OCI-LY7 (cell line): ENCODE data around the gene SPSB1. TPM values are rescaled to one million over a fixed set of nuclear protein-coding genes. Genes with fewer than 3 reads are reported as not detected.
A peak's percentile ranks its signal among the peaks of the same experiment; 100 is the strongest.

Experiments
- BruUV-seq: library from RNA; stranded (reverse); fragments of 400-500 nt; replicated peaks from 2 replicates; lab custom pipeline; 2021; lab: Mats Ljungman, UMichigan
- CTCF ChIA-PET: fragments of 300-600 bp; sonication (Branson Sonifier 250); formaldehyde crosslinking; loops from one replicate; lab custom pipeline; 2022; ENCODE audit warnings: antibody characterized with exemption; ENCODE audit not compliant: unreplicated experiment; lab: Charles Lee
- POLR2A ChIA-PET: fragments of 300-600 bp; sonication (Branson Sonifier 250); formaldehyde crosslinking; loops from one replicate; lab custom pipeline; 2022; ENCODE audit warnings: antibody characterized with exemption; lab: Charles Lee
- DNase-seq: peaks from one replicate; pipeline ENCODE4 v3.0.0-alpha.2; 2015; ENCODE audit warnings: low spot score
- H2AFZ ChIP-seq: fragments of 200-600 bp; sonication (generic), shearing (Covaris generic); 2 replicates; pipeline ENCODE4 v1.6.1; 2014; ENCODE audit warnings: mild to moderate bottlenecking, antibody characterized with exemption, low read length, moderate library complexity
- H3K27ac ChIP-seq: fragments of 200-600 bp; sonication (generic); 2 replicates; pipeline ENCODE4 v1.5.1; 2014; ENCODE audit warnings: mixed run types, low read depth, mild to moderate bottlenecking, moderate library complexity, low read length, inconsistent platforms; ENCODE audit not compliant: poor library complexity, severe bottlenecking
- H3K36me3 ChIP-seq: fragments of 200-600 bp; sonication (generic); 2 replicates; pipeline ENCODE4 v1.6.1; 2014; ENCODE audit warnings: mild to moderate bottlenecking, antibody characterized with exemption, low read length, moderate library complexity, mixed read lengths; ENCODE audit not compliant: insufficient read depth
- H3K4me1 ChIP-seq: fragments of 200-600 bp; sonication (generic); 2 replicates; pipeline ENCODE4 v1.5.1; 2014; ENCODE audit warnings: mild to moderate bottlenecking, low read length; ENCODE audit not compliant: insufficient read depth, poor library complexity, severe bottlenecking
- H3K4me2 ChIP-seq: fragments of 200-600 bp; sonication (generic); 2 replicates; pipeline ENCODE4 v1.6.1; 2014; ENCODE audit warnings: mild to moderate bottlenecking, low read length
- H3K4me3 ChIP-seq: fragments of 200-600 bp; sonication (generic); 2 replicates; pipeline ENCODE4 v1.5.1; 2014; ENCODE audit warnings: mild to moderate bottlenecking, low read depth, low read length; ENCODE audit not compliant: poor library complexity, severe bottlenecking
- H3K79me2 ChIP-seq: fragments of 200-600 bp; sonication (generic); 2 replicates; pipeline ENCODE4 v1.6.1; 2016; ENCODE audit warnings: low read depth, mild to moderate bottlenecking, low read length, moderate library complexity, mixed read lengths; ENCODE audit not compliant: insufficient read depth
- H3K9me2 ChIP-seq: fragments of 200-600 bp; sonication (generic); 2 replicates; pipeline ENCODE4 v1.6.1; 2016; ENCODE audit warnings: mild to moderate bottlenecking, low read length, mixed read lengths; ENCODE audit not compliant: insufficient read depth
- H3K9me3 ChIP-seq: fragments of 200-600 bp; sonication (generic); 2 replicates; pipeline ENCODE4 v1.6.1; 2014; ENCODE audit warnings: mild to moderate bottlenecking, mixed run types, low read length, mixed read lengths
- H4K20me1 ChIP-seq: fragments of 200-600 bp; sonication (generic); 2 replicates; pipeline ENCODE4 v1.6.1; 2014; ENCODE audit warnings: mild to moderate bottlenecking, antibody characterized with exemption, low read length, moderate library complexity, mixed read lengths; ENCODE audit not compliant: insufficient read depth
- EZH2phosphoT487 ChIP-seq: fragments of 200-600 bp; sonication (generic); IDR thresholded peaks from 2 replicates; pipeline ENCODE4 v1.6.1; 2018; ENCODE audit warnings: low read depth, borderline replicate concordance, mild to moderate bottlenecking, mixed run types, antibody characterized with exemption, low read length, moderate library complexity, mixed read lengths
- intact Hi-C: fragments of 100-400 bp; cut with micrococcal nuclease; formaldehyde crosslinking; loops from one replicate; pipeline ENCODE4 v1.10.0; 2022; ENCODE audit not compliant: unreplicated experiment
- total RNA-seq, 2 experiments: library from RNA; depleted of rRNA in 1 of 2; stranded (reverse); fragments of >200 nt in 1 of 2; shearing (Covaris generic) in 1 of 2; gene quantifications; 2 replicates each; pipeline ENCODE4 v1.2.3, GENCODE V29; 2014 to 2022
- TF ChIP-seq, protein P1 (sequence below): fragments of 200-600 bp; sonication (generic); conservative IDR thresholded peaks from 2 replicates; pipeline ENCODE4 v1.5.1; 2014; ENCODE audit warnings: mild to moderate bottlenecking, antibody characterized with exemption, low read length, moderate library complexity, mixed read lengths

The SPSB1 gene
- total RNA-seq, 2 experiments from 2014 or later, result 1.2 to 14.0 TPM

DNA sequence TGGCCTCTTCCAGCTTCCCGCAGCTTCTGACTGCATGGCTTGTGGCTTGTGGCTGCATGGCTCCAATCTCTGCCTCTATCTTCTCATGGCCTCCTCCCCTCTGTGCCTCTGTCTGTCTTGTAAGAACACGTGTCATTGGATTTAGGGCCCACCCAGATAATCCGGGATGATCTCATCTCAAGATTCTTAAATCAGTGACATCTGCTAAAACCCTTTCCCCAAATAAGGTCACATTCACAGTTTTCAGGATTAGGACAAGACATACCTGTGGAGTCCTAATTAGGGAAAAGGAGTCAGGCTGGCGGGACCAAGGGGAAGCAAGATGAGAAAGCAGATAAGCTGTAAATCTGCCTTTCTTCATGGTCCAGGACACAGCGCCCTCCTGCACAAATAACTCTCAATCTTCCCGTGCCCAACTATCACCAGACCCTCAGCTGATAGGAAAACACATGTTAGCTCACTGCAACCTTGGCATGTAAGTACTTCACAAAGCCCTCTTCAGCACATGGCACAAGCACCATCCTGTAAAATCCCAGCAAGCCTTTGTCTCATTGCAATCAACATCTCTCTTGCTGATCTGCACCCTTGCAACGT is 82.2 kb downstream of the SPSB1 start:
- H3K36me3 ChIP-seq, result no peaks in the 10 kb centered on the region
- no peak overlapping the region for H3K27ac ChIP-seq
- H3K4me2 ChIP-seq, result no peak overlapping the region
- H4K20me1 ChIP-seq, result no peaks in the 10 kb centered on the region
- intact Hi-C loops, result no loop called here
- H3K9me3 ChIP-seq, result no peaks in the 10 kb centered on the region
- ChIA-PET POLR2A (interaction anchor here (0.5 to 1.2 kb wide), 4 partner anchors 9 to 207 kb away, joined by 3 to 4 read pairs (median 4); no protein-coding TSS in a partner anchor), CTCF (no interaction called here)
- H3K79me2 ChIP-seq, result no peaks in the 10 kb centered on the region
- no peaks in the 10 kb centered on the region for H3K9me2 ChIP-seq
- TF ChIP-seq, protein P1, sequence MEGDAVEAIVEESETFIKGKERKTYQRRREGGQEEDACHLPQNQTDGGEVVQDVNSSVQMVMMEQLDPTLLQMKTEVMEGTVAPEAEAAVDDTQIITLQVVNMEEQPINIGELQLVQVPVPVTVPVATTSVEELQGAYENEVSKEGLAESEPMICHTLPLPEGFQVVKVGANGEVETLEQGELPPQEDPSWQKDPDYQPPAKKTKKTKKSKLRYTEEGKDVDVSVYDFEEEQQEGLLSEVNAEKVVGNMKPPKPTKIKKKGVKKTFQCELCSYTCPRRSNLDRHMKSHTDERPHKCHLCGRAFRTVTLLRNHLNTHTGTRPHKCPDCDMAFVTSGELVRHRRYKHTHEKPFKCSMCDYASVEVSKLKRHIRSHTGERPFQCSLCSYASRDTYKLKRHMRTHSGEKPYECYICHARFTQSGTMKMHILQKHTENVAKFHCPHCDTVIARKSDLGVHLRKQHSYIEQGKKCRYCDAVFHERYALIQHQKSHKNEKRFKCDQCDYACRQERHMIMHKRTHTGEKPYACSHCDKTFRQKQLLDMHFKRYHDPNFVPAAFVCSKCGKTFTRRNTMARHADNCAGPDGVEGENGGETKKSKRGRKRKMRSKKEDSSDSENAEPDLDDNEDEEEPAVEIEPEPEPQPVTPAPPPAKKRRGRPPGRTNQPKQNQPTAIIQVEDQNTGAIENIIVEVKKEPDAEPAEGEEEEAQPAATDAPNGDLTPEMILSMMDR, result 0 out of 2 replicates have a peak, but pooled peaks have one; percentile 20
- TF ChIP-seq EZH2phosphoT487, result no peak
- no peak for DNase-seq
- no TSS peak for BruUV-seq
- no peak overlapping the region for H3K4me3 ChIP-seq
- peaks cover 10% of the 10 kb centered on the region for H3K4me1 ChIP-seq
- H2AFZ ChIP-seq, result no peak overlapping the region

- H3K27ac ChIP-seq, result no peak overlapping the region
- no peaks in the 10 kb centered on the region for H3K36me3 ChIP-seq
- CTCF ChIA-PET, result no interaction called here
- no peak for DNase-seq
- TF ChIP-seq EZH2phosphoT487, result no peak
- TF ChIP-seq, protein P1, result no peak
- H3K9me2 ChIP-seq, result no peaks in the 10 kb centered on the region
- no peaks in the 10 kb centered on the region for H4K20me1 ChIP-seq
- intact Hi-C loops, result no loop called here
- H3K79me2 ChIP-seq, result no peaks in the 10 kb centered on the region
- H3K9me3 ChIP-seq, result no peaks in the 10 kb centered on the region
- no peak overlapping the region for H3K4me3 ChIP-seq
- POLR2A ChIA-PET, result interaction anchor here (0.6 kb wide), 1 partner anchor 1719 kb away, joined by 3 read pairs; no protein-coding TSS in a partner anchor
- H2AFZ ChIP-seq, result no peak overlapping the region
- BruUV-seq, result no TSS peak
- no peak overlapping the region for H3K4me2 ChIP-seq
- peaks cover 10% of the 10 kb centered on the region for H3K4me1 ChIP-seq
These were observed 83.2 kb downstream of the SPSB1 start for GRCh38 chr1:9375912-9376311.

DNA sequence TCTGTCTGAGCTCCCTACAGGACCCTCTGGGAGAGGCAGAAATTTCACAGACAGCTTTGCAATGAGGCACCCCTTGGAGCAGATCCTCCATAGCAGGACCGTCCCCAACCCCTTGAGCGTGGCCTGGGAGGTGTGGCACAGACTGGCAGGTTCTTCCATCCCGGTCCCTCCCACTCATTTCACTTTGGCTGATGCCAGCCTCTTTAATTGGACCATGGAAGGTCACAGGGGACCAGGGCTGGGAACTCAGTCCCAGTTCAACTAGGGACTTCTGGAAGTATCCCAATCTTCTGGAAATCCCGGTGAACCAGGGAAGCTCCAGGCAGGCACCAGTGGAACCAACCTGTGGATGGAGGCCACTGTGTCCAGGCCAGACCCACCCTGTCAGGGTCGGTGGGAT is 83.7 kb downstream of the SPSB1 start:
- no peak for DNase-seq
- intact Hi-C loops, result no loop called here
- Histone ChIP-seq H3K27ac (no peak overlapping the region), H4K20me1 (no peaks in the 10 kb centered on the region), H3K4me1 (peaks cover 10% of the 10 kb centered on the region), H3K79me2 (no peaks in the 10 kb centered on the region), H3K4me2 (no peak overlapping the region), H3K36me3 (no peaks in the 10 kb centered on the region), H3K9me2 (no peaks in the 10 kb centered on the region), H3K4me3 (no peak overlapping the region), H3K9me3 (no peaks in the 10 kb centered on the region), H2AFZ (no peak overlapping the region)
- no TSS peak for BruUV-seq
- no peak for TF ChIP-seq EZH2phosphoT487
- TF ChIP-seq, protein P1, result no peak
- CTCF ChIA-PET, result no interaction called here
- POLR2A ChIA-PET, result interaction anchor here (0.6 kb wide), 1 partner anchor 1718 kb away, joined by 3 read pairs; no protein-coding TSS in a partner anchor
